Inferior parietal cortex (tissue), 1 donor: Measurements from ENCODE around the gene ZACN.

Experiments
- DNase-seq: peaks from one replicate; pipeline ENCODE4 v3.0.0-alpha.2; 2016; ENCODE audit errors: extremely low spot score

Gene ZACN

DNA sequence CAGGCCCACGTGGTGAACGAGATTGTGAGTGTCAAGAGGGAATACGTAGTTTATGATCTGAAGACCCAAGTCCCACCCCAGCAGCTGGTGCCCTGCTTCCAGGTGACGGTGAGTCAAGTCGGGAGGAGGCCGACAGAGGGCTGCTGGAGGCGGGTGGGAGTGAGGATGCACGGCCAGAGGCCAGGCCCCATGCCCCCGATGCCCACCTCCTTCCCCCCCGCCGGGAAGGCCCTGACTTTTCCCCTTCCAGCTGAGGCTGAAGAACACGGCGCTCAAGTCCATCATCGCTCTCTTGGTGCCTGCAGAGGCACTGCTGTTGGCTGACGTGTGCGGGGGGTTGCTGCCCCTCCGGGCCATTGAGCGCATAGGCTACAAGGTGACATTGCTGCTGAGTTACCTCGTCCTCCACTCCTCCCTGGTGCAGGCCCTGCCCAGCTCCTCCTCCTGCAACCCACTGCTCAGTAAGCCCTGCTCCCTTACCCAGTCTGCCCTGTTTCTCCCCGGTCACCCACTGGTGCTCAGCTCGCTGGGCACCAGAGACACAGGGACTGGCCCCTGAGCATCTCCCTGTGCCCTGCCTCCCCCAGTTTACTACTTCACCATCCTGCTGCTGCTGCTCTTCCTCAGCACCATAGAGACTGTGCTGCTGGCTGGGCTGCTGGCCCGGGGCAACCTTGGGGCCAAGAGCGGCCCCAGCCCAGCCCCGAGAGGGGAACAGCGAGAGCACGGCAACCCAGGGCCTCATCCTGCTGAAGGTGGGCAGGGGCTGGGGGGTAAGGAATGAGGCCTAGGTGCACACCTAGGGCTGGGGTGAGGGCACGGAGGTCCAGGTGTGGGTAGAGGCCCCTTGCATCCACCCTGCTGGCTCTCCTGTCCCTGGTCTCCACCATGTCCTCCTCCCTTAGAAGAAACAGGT, 2.6 kb downstream of the ZACN start:
- no peak for DNase-seq

DNA sequence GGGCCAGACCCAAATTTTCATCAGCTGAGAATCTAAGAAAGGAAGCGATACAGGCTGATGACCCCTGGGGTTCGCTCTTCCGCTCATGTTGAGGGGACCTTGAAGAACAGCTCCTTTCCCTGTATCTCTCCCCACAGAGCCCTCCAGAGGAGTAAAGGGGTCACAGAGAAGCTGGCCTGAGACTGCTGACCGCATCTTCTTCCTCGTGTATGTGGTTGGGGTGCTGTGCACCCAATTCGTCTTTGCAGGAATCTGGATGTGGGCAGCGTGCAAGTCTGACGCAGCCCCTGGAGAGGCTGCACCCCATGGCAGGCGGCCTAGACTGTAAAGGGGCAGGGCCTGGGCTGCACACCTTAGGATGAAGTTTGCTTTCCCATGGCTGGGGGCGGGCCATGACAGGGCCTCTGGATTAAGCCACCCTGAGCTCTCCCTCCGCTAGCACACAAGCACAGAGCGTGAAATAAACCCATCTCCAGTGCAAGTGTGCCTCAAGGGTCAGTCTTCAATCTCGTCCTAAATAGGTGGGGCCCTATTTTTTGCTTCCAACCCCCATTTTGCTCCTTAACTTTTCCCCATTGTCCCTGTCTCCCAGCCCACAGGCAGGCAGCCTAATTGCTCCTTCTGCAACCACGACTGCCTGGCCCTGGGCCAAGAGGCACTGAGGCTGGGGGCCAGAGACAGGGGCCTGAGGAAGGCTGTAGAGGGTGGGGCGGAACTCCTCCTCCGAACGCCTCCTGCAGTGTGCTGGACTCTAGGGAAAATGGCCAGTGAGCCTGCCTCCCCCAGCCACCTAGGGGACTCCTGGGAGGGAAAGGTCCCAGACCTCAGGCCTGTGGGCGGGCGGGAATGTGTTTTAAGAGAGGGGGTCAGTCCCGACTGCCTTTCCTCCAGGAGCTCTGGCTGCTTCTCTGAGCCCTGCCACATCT, 3.6 kb downstream of the ZACN start:
- no peak for DNase-seq

DNA sequence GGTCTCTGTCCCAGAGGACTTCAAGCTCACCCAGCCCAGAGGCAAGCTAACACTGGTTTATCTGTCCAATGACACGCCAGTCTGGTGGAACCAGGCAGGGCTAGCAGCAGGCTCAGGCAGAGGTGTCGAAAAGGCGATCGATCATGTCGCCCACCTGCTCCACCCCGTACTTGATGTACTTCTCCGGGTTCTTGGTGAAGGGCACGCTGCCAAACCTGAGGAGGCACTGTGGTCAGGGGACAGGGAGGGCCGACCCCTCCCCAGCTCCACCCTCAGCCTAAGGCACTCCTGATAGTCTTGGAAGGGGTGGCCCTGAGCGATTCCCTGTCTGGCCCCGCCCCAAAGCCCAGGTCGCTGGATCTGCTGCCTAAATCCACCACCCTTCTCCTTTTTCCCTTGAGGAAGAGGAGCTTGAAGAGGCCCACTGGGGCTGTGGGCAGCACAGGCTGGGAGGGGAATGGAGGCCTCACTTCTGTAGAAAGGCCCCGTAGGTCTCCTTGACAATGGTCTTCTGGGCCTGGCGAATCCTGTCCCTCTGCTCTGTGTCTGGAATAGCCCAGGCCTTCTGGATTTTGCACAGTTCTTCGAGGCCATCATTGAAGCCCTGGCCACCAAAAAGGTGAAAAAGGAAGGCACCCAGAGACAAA, 4.7 kb downstream of the ZACN start:
- no peak for DNase-seq

DNA sequence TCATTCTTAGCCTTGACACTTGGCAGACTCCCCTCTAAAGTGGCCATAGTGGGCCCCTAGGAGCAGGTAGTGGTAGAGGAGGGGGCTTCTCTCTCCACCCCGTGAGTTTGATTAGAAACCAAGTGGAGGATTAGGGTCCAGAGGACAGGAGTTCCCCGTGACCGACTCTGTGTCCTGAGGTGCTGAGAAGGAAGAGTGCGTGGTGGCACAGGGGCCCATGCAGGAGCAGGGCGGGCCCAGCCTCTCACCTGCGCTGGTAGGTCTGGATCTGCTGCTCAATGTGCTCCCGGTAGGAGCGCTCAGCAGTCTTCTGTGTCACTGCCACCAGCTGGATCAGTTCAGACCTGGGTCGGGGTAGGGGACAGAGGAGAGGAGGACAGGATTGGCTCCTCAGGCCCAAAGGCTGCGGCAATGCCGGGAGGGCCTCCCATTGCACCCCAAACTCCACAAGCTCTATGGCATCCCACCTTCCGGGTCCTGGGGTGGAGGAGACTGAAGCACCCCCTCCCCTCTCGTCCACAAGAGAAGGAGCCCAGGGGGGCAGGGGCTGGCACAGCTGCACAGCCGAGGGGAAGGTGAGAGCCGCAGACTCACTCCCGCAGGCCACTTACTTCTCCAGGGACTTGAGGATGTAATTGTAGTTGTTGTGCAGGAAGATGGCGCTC, 6.2 kb downstream of the ZACN start:
- DNase-seq = no peak

DNA sequence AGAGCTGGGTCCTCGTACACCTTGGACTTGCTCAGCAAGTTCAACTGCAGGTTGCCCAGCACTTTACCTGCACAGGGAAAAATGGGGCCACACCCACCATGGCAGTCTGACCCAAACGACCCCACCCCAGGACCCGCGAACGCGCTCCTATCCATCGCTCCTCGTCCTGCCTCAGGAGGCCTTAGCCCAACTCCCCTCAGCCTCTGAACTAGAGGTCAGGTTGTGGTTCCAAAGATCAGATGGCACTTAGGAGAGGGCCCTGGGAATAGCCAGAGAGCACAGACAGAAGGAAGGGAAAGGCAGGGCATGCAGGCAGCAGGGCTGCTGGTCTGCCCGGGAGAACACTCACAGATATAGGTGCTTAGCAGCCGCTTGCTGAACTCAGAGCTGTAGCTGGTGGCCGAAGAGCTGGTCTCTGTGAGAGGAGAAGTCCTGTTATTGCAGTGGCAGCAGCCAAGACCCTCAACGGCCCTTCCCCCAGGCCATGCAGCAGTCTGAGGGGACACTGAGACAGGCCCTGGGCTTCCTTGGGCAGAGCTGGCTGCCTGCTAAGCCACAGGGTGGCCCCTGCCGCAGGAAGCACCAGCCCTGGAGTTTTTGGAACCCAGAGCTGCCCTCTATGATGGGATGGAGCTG, 6.9 kb downstream of the ZACN start:
- DNase-seq = no peak

DNA sequence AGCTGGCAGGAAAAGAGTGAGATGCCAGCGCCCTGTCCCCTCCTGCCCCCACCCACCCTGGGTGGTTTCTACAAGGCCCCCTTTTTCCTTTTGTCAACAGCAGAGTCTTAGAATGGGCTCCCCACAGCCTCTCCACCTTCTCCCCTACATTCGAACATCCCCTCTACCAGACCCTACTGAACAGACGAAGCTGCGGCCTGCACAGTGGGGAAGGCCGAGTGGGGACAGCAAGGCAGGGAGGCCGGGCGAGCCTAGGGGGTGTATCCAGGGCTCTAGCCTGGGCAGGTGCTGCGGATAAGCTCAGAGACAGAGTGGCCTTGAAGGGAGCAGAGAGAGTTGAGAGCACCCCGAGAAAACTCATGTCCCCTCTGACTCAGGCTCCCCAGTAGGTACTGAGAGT, 7.4 kb downstream of the ZACN start:
- no peak for DNase-seq

DNA sequence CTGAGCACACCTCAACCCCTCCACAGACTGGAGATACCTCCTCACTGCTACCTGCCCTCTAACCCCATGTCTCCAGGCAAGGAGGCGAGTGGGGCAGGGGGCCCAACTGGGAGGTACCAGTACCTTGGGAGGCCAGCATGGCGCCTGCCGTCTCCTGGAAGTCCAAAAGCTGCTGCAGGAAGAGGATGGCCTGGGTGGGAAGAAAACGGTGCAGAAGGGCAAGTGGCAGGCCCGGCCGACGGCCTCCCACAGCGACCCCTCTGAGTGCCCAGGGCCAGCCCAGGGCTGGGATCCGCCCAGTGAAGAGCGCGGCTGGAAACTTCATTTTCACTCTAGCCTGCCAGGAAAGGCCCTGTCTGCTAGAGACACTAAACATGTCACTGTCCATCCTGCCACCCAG, 8.5 kb downstream of the ZACN start:
- no peak for DNase-seq

DNA sequence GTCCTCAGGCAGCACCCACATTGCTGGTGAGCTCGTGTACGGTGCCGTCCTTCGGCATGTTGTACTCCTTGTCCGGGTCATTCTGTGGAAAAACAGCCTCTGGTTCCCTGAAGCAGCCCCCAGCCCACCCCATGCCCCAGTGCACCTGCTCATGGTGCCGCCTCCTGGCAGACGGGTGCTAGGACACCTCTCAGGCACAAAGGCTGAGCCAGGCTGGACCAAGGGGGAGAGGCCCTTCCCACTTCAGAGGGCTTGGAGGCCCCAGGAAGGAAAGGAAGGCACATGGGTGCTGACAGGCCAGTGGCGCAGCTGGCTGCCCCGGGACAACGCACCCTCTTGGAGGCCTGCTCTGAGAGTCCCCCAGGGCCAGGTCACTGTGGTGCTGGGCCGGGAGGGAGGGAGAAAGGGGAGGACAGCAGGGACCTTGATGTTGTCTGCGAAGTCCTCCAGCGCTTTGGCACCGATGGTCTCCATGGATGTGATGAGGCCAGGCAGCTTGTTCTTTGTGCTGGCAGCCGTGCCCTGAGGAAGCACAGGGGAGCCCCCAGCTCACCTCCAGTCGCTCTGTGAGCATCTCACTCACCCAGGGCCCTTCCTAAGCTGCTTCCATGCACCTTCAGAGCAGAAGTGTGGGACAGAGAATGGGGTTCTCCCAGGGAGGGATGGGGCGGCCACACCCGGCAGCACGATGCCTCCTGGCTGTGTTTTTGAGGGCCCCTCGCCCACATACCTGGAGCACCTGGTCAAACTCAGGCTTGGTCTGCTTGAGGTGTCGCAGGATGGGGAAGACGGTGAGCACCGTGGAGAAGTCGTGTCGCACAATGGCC, 9.3 kb downstream of the ZACN start:
- DNase-seq = no peak

DNA sequence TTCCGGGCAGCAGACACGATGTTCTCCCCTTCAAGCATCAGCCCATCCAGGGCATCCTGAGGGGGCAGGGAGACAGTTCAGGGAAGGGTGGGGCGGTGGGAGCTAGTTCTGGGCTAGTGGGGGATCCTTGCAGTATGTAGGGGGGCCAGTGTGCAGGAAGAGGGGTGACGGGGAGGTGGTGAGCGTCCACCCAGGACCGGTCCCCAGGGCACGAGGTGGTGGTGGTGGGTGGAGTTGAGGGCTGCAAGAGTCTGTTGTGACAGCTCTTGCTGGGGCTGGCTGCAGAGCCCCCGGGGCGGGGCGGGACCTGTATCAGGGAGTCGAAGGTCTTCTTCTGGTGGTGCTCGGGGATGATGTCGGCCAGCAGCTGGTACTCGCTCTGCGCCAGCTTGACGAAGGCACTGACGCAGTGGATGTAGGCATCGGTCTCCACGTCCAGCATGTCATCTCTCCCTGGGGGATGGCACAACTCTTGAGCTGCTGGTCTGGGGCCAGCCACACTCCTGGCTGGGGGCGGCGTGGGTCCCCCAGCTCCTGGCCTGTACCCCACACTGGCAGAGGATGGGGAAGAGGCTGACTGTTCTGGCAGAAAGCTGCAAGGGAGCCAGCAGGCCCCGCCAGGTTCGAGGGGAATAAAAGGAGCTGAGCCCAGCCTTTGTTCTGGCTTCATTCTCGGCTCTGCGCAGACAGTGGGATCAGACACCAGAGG, 10.0 kb downstream of the ZACN start:
- no peak for DNase-seq

DNA sequence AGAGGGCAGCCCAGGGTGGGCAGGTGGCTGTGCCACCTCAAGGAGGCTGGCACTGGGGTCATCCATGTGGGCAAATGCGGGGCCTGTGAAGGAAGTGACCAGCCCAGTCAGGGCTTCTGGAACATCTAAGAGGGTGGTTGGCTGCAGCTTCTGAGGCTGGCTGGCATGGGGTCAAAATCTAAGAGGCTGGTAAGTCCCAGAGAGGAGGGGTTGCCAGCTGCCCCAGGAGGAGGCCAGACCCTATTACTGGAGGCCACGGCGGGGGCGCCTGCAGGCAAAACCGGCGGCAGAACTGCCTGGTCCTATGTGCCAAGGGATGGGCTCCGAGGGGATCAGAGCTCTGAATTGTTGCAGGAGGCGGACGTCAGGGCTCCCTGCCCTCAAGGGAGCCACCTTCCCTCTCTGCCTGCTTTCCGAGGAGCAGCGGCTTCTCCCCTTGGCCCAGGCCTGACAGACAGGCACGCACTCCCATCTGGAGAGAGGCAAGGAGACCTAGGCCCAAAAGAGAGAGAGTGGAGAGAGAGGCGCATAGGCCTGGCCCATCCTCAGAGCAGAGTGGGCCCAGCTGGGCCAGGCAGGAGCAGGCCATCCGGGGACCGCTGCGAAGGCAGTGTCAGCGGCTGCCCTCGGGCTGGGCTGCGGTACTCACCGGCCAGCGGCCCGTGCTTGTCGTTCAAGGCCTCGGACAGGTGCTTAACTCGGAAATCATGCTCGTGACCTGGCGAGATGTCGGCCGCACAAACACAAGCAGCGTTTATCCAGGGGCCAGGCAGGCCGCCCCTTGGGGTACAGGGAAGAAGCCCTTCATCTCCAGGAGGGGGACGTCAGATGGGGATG, 10.9 kb downstream of the ZACN start:
- no peak for DNase-seq

DNA sequence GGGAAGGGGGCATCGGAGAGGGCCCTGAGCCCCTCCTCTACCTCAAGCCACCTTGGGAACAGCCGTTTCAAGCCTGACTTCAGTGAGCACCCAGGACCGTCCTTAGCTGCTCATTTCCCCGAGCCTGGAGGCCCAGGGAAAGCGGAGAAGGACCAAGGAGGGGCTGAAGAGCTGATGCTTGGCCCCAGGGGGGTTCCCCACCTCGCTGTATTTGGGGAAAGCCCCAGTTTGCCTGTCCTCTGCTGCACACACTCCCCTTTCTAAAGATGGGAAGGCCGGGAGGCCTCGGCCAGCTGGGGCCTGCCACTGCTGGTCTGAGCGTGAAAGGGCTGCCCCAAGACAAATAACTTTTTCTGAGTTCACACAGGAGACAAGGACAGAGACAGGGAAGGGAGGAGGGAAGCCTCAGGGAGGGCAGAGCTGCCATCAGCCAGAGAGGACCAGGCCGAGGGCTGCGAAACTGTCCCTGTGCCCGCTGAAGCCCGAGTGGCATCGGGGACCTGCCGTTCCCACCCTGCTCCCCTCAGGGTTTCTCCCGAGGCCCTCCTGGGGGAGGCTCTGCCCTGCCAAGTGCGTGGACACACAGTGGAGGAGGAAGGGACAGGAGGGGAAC, 11.6 kb downstream of the ZACN start:
- DNase-seq = no peak

DNA sequence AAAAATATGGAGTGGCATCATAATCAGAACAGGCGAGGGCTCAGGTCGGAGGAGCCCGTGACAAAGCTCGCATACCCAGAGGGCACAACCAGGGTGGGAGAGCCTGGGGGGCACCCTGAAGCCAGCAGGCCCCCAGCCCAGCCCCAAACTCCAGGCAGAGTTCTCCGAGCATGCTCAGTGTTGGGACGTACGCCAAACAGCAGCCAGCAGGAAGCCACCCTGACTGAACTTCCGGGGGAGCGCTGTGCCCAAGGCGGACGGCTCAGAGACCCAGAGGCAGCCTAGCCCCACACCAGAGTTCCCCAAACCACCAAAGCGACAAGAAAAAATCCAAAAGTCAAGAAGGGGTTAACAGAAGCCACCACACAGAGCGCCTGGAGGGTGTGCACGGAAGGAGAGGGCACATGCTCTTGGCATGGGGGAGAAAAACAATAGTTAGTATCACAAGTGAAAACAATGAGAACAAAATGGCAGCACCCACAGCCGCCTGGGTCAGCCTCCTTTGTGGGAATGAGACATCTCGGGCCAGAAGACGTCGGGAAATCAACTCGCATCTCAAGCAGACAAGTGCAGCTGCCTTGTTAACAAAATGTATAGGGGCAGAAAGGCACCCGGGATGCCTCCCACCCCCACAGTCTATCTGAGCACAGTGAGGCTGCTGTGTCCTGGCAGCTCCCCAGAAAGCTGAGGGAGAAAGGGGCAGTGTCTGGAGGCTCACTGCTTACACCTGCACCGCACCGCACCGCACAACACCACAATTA, 12.7 kb downstream of the ZACN start:
- no peak for DNase-seq

DNA sequence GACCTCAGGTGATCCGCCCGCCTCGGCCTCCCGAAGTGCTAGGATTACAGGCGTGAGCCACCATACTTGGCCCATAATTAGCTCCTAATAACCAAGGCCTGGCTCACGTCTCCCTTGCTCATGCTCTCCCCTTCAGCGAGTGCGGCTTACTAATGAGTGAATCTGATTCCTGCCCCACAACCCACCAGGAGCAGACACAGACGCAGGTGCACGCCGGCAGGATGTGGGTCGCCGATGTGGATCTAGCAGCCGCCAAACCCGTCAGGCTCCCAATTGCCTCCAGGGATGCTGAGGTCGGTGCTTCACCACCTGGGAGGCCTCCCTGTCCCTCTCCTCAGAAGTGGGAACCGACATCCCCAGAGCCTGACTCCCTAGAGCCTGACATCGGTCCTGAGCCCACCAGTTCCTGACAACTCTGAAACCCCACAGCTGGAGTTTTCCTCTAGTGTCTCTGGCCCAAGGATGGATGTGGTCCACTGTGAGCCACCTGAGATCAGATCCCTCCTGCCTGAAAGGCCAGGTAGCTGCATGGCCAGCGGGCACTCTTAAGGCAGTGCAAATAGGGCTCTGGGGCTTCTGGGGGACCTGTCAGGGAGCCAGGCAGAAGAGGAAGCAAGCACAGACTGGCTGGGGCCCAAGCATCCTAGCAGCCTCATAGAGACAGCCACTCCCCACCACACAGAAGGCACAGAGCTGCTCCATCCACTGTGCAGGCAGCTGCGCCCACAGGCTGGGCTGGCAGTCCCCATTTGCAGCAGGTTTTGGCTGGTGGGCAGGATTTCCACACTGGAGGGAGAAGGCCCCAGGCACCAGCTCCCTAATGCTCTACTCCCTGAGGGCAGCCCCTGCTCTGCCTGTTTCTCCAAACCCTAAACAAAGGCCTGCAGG, 13.8 kb downstream of the ZACN start:
- no peak for DNase-seq

DNA sequence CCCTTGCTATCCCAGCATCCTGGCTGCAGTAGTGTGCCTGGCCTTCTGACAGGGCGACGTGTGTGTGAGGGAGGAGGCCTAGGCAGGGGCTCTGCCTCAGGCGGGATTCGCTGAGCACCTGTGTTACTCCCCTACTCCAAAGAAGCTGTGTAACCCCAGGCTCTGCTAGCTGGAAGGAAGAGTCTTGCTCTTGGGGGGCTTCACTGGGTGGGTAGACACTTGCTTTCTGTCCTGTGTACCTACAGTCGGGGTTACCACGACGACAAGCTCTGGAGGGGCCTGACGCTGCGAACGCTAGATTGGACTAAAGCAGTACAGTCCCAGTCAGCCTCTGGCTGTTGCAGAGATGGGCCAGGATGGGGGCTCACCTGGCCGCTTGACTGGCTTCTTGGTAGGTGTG, 15.1 kb downstream of the ZACN start:
- no peak for DNase-seq

DNA sequence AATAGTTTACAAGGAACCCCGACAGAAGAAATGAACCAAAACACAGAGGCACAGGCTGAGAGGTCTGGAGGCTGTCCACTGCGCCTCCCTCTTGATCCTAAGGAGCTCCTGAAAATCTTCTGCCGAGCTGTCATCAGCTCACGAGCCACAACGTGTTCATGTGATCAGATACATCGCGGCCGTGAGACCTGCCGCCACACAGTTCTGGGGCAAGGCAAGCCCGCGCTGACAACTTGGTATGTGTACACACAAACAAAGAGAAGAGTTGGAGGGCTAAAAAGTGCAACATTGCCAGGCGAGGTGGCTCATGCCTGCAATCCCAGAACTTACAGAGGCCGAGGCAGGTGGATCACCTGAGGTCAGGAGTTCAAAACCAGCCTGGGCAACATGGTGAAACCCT, 17.0 kb downstream of the ZACN start:
- no peak for DNase-seq

DNA sequence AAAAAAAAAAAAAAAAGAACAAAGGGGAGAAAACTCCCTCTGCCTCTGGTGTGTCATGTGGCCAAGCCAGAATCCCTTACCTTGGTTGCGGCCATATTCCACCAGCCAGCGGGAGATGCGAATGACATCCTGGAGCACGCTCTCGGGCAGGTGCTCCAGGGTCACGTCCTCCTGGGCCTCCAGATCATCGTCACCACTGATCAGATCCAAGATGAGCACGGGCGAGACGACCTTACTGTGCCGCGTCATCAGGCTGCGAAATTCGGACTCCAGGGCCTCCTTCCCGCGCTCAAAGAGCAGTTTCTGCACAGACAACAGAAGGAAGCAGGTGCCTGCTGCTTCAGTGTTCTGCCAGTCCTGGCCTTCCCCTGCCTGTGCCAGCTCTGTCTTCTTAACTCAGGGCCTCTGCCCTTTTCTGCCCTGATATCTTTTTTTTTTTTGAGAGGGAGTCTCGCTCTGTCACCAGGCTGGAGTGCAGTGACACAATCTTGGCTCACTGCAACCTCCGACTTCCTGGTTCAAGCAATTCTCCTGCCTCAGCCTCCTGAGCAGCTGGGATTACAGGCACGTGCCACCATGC, 18.8 kb downstream of the ZACN start:
- no peak for DNase-seq
